ENCODE data around the gene PBRM1.
"Not testable (repeated sequence)": the region's sequence is repeated elsewhere in the genome, so short reads cannot be mapped to it uniquely, and the experiment has no call there.

Gene PBRM1

GRCh38 chr3:52533623-52534280 lies 152.0 kb downstream of the PBRM1 start, which contains the start of gene NT5DC2:
NT5DC2 (minus strand) TSS chr3:52533857; CDS start chr3:52533737, 120 bp downstream.
- peak; percentile 45 for DNase-seq

- DNase-seq, result no peak
Observed at GRCh38 chr3:52532838-52533622, 152.7 kb downstream of the PBRM1 start.

GRCh38 chr3:52532517-52532837 lies 153.2 kb downstream of the PBRM1 start:
- no peak for DNase-seq

GRCh38 chr3:52531860-52532516 lies 153.7 kb downstream of the PBRM1 start:
- DNase-seq, result no peak

GRCh38 chr3:52530918-52531826 lies 154.5 kb downstream of the PBRM1 start:
- no peak for DNase-seq

GRCh38 chr3:52529376-52530333 lies 156.1 kb downstream of the PBRM1 start:
- no peak for DNase-seq

GRCh38 chr3:52528586-52529375 lies 156.9 kb downstream of the PBRM1 start:
- no peak for DNase-seq

GRCh38 chr3:52527732-52528585 lies 157.8 kb downstream of the PBRM1 start:
- no peak for DNase-seq

- DNase-seq, result no peak
Observed at GRCh38 chr3:52527039-52527731, 158.5 kb downstream of the PBRM1 start.

- DNase-seq, result not testable (repeated sequence)
Observed at GRCh38 chr3:52526671-52527038, 159.1 kb downstream of the PBRM1 start.

- no peak for DNase-seq
Observed at GRCh38 chr3:52525680-52526561, 159.8 kb downstream of the PBRM1 start.

- no peak for DNase-seq
Observed at GRCh38 chr3:52524752-52525679, 160.7 kb downstream of the PBRM1 start.

- no peak for DNase-seq
Observed at GRCh38 chr3:52524258-52524751, 161.4 kb downstream of the PBRM1 start.

GRCh38 chr3:52523386-52524257 lies 162.1 kb downstream of the PBRM1 start:
- no peak for DNase-seq

- no peak for DNase-seq
Observed at GRCh38 chr3:52522651-52523251, 163.0 kb downstream of the PBRM1 start.

Data from NCI-H1092 treated with DMSO at 0.1 percent for 48 hours (cell line).